Mesenchymal stem cell (in vitro differentiated cells and primary cell): ENCODE results near the gene MPP3.
A peak's percentile ranks its signal among the peaks of the same experiment; 100 is the strongest.
"Not testable (repeated sequence)": the region's sequence is repeated elsewhere in the genome, so short reads cannot be mapped to it uniquely, and the experiment has no call there.

Experiments used
- DNase-seq: peaks from one replicate; pipeline ENCODE4 v3.0.0-alpha.2; 2013
- H2AFZ ChIP-seq: one replicate; pipeline ENCODE4 v1.6.1; 2013; ENCODE audit warnings: low read depth, mild to moderate bottlenecking, control low read depth, inconsistent platforms, low read length, moderate library complexity
- H2AK5ac ChIP-seq: 2 replicates; pipeline ENCODE4 v1.6.1; 2013; ENCODE audit warnings: low read length, moderate library complexity, mild to moderate bottlenecking, inconsistent platforms; ENCODE audit not compliant: severe bottlenecking
- H2BK120ac ChIP-seq: one replicate; pipeline ENCODE4 v1.6.1; 2013; ENCODE audit warnings: low read depth, mild to moderate bottlenecking, inconsistent platforms, low read length, moderate library complexity
- H2BK12ac ChIP-seq, 2 experiments: one replicate each; pipeline ENCODE4 v1.6.1; 2013; ENCODE audit warnings: inconsistent platforms in 2 of 2, low read length in 2 of 2, mild to moderate bottlenecking in 2 of 2, moderate library complexity in 2 of 2, control low read depth in 1 of 2
- H2BK15ac ChIP-seq: one replicate; pipeline ENCODE4 v1.6.1; 2013; ENCODE audit warnings: mild to moderate bottlenecking, low read depth, inconsistent platforms; ENCODE audit not compliant: poor library complexity, severe bottlenecking
- H2BK5ac ChIP-seq: 2 replicates; pipeline ENCODE4 v1.6.1; 2013; ENCODE audit warnings: low read depth, mild to moderate bottlenecking, low read length, control low read depth, inconsistent platforms; ENCODE audit not compliant: poor library complexity, severe bottlenecking
- H3K14ac ChIP-seq, 2 experiments: one replicate each; pipeline ENCODE4 v1.6.1; 2013; ENCODE audit warnings: inconsistent platforms in 2 of 2, low read length in 2 of 2, control low read depth in 1 of 2, mild to moderate bottlenecking in 1 of 2, moderate library complexity in 1 of 2
- H3K18ac ChIP-seq, 2 experiments: one replicate each; pipeline ENCODE4 v1.6.1; 2013; ENCODE audit warnings: inconsistent platforms in 2 of 2, low read length in 2 of 2, control low read depth in 1 of 2, low read depth in 1 of 2, mild to moderate bottlenecking in 1 of 2
- H3K23ac ChIP-seq, 2 experiments: one replicate each; pipeline ENCODE4 v1.6.1; 2013; ENCODE audit warnings: inconsistent platforms in 2 of 2, low read length in 2 of 2, mild to moderate bottlenecking in 2 of 2, moderate library complexity in 2 of 2, control low read depth in 1 of 2
- H3K27ac ChIP-seq: 2 replicates; pipeline ENCODE4 v1.5.1; 2013; ENCODE audit warnings: mild to moderate bottlenecking, moderate library complexity, low read length, control low read depth, inconsistent platforms; ENCODE audit not compliant: poor library complexity, severe bottlenecking
- H3K27me3 ChIP-seq, 2 experiments: 2 replicates each; pipeline versions ENCODE4 v1.6.1 to v1.7.0; 2013; ENCODE audit warnings: low read length in 2 of 2, mild to moderate bottlenecking in 2 of 2, moderate library complexity in 2 of 2, control low read depth in 1 of 2, inconsistent platforms in 1 of 2; ENCODE audit not compliant: control insufficient read depth in 1 of 2, insufficient read depth in 1 of 2
- H3K36me3 ChIP-seq, 2 experiments: 2 replicates each; pipeline versions ENCODE4 v1.6.1 to v1.7.0; 2013; ENCODE audit warnings: low read length in 2 of 2, control low read depth in 1 of 2, inconsistent platforms in 1 of 2, low read depth in 1 of 2, mild to moderate bottlenecking in 1 of 2; ENCODE audit not compliant: insufficient read depth in 2 of 2, control insufficient read depth in 1 of 2
- H3K4ac ChIP-seq, 2 experiments: one replicate each; pipeline ENCODE4 v1.6.1; 2013; ENCODE audit warnings: inconsistent platforms in 2 of 2, low read length in 2 of 2, mild to moderate bottlenecking in 2 of 2, moderate library complexity in 2 of 2, control low read depth in 1 of 2, low read depth in 1 of 2
- H3K4me1 ChIP-seq: 2 replicates; pipeline ENCODE4 v1.6.1; 2013; ENCODE audit warnings: low read depth, low read length, control low read depth; ENCODE audit not compliant: control insufficient read depth, insufficient read depth
- H3K4me2 ChIP-seq: 2 replicates; pipeline ENCODE4 v1.6.1; 2013; ENCODE audit warnings: low read length, mild to moderate bottlenecking, inconsistent platforms; ENCODE audit not compliant: poor library complexity, severe bottlenecking
- H3K4me3 ChIP-seq, 2 experiments: 2 replicates each; pipeline versions ENCODE4 v1.5.1 to v1.7.0; 2013; ENCODE audit warnings: low read length in 2 of 2, mild to moderate bottlenecking in 2 of 2, control low read depth in 1 of 2, low read depth in 1 of 2; ENCODE audit not compliant: insufficient read depth in 1 of 2
- H3K79me1 ChIP-seq: replicated peaks from 2 replicates; pipeline ENCODE4 v1.6.1; 2013; ENCODE audit warnings: mild to moderate bottlenecking, control low read depth, low read length, inconsistent platforms; ENCODE audit not compliant: poor library complexity, severe bottlenecking
- H3K9ac ChIP-seq: 2 replicates; pipeline ENCODE4 v1.7.0; 2013; ENCODE audit warnings: mild to moderate bottlenecking, low read length, moderate library complexity
- H3K9me3 ChIP-seq: 2 replicates; pipeline ENCODE4 v1.7.0; 2013; ENCODE audit warnings: mild to moderate bottlenecking, low read length; ENCODE audit not compliant: control insufficient read depth
- H4K8ac ChIP-seq: one replicate; pipeline ENCODE4 v1.6.1; 2013; ENCODE audit warnings: inconsistent platforms, mild to moderate bottlenecking, low read length, moderate library complexity
- H4K91ac ChIP-seq: one replicate; pipeline ENCODE4 v1.6.1; 2013; ENCODE audit warnings: mild to moderate bottlenecking, low read length, inconsistent platforms
- WGBS: methylation state at CpG from one replicate; pipeline ENCODE4 v1.1.7; 2013; ENCODE audit warnings: mixed read lengths; 5-methylcytosine and 5-hydroxymethylcytosine counted together

Gene MPP3

GRCh38 chr17:43845766-43846165, 12.8 kb upstream of the MPP3 start:
- H2BK12ac ChIP-seq, result no peak overlapping the region
- no peak overlapping the region for H4K91ac ChIP-seq
- H3K18ac ChIP-seq, result no peak overlapping the region
- DNase-seq, result no peak
- no peak overlapping the region for H2BK120ac ChIP-seq
- H3K14ac ChIP-seq, result no peak overlapping the region
- peaks cover 23 to 31% of the 10 kb centered on the region in 2 experiments for H3K27me3 ChIP-seq
- peaks cover 14% of the 10 kb centered on the region for H3K4me1 ChIP-seq
- no peaks in the 10 kb centered on the region for H3K9me3 ChIP-seq
- H2AK5ac ChIP-seq, result no peak overlapping the region
- no peak overlapping the region for H3K23ac ChIP-seq
- no peaks in the 10 kb centered on the region for H3K79me1 ChIP-seq
- H3K4ac ChIP-seq, result no peak overlapping the region
- H2BK15ac ChIP-seq, result no peak overlapping the region
- H2BK5ac ChIP-seq, result no peak overlapping the region
- 78% methylated on average over 3 of the region's 4 CpGs for WGBS
- no peak overlapping the region for H4K8ac ChIP-seq
- H3K27ac ChIP-seq, result peak overlapping the region; percentile 83
- no peak overlapping the region for H3K4me3 ChIP-seq
- H3K36me3 ChIP-seq, result no peaks in the 10 kb centered on the region
- no peak overlapping the region for H3K4me2 ChIP-seq
- H3K9ac ChIP-seq, result peak overlapping the region; percentile 46
- H2AFZ ChIP-seq, result no peak overlapping the region

- no peak for DNase-seq
- Histone ChIP-seq H3K4me3 (no peak overlapping the region), H2BK15ac (no peak overlapping the region), H3K18ac (no peak overlapping the region), H3K23ac (peak overlapping the region in 1 of 2 experiments; percentile 63), H3K27me3 (peaks cover 19 to 37% of the 10 kb centered on the region in 2 experiments), H3K27ac (no peak overlapping the region), H4K91ac (no peak overlapping the region), H3K14ac (no peak overlapping the region), H4K8ac (no peak overlapping the region), H3K36me3 (no peaks in the 10 kb centered on the region), H2BK12ac (no peak overlapping the region), H2BK5ac (no peak overlapping the region), H3K4me1 (peaks cover 20% of the 10 kb centered on the region), H3K4me2 (no peak overlapping the region), H3K9me3 (no peaks in the 10 kb centered on the region), H3K79me1 (no peaks in the 10 kb centered on the region), H2BK120ac (no peak overlapping the region), H2AFZ (no peak overlapping the region), H3K9ac (no peak overlapping the region), H2AK5ac (peak overlapping the region; percentile 83), H3K4ac (no peak overlapping the region)
- 80% methylated on average over 3 of the region's 5 CpGs for WGBS
Observed at GRCh38 chr17:43844241-43844640, 11.3 kb upstream of the MPP3 start.

DNA sequence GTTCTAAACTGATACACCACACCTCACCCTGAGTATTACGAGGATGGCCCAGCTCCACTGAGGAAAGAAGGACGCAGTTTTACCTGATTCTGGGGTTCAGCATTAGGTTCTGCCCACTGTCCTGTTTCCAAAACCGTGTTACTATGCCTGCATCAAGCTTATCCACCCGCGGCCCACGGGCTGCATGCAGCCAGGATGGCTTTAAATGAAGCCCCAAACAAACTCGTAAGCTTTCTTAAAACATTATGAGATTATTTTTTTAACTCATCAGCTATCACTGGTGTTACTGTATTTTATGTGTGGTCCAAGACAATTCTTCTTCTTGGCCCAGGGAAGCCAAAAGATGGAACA, 10.0 kb upstream of the MPP3 start:
- Histone ChIP-seq H2BK120ac (no peak overlapping the region), H3K27me3 (peaks cover 8 to 26% of the 10 kb centered on the region in 2 experiments), H3K18ac (no peak overlapping the region), H3K14ac (no peak overlapping the region), H3K4me3 (no peak overlapping the region), H2AK5ac (no peak overlapping the region), H3K27ac (no peak overlapping the region), H3K4me1 (peaks cover 20% of the 10 kb centered on the region), H3K4ac (no peak overlapping the region), H2BK12ac (no peak overlapping the region), H2BK5ac (no peak overlapping the region), H3K36me3 (no peaks in the 10 kb centered on the region), H3K79me1 (no peaks in the 10 kb centered on the region), H2BK15ac (no peak overlapping the region), H3K9ac (no peak overlapping the region), H4K91ac (no peak overlapping the region), H3K23ac (no peak overlapping the region), H3K9me3 (no peaks in the 10 kb centered on the region), H4K8ac (no peak overlapping the region), H2AFZ (no peak overlapping the region), H3K4me2 (no peak overlapping the region)
- 92% methylated on average over 6 of the region's 7 CpGs for WGBS
- no peak for DNase-seq

GRCh38 chr17:43842091-43842974, 9.4 kb upstream of the MPP3 start:
- peaks cover 8 to 21% of the 10 kb centered on the region in 2 experiments for H3K27me3 ChIP-seq
- not testable (repeated sequence) for H2BK15ac ChIP-seq, H3K14ac ChIP-seq, H2BK120ac ChIP-seq, H3K9me3 ChIP-seq, H3K9ac ChIP-seq, H3K4me2 ChIP-seq, H2BK12ac ChIP-seq, H2BK5ac ChIP-seq, H3K4ac ChIP-seq, H2AFZ ChIP-seq, H4K91ac ChIP-seq, H4K8ac ChIP-seq, DNase-seq, H3K36me3 ChIP-seq, H3K18ac ChIP-seq, H3K79me1 ChIP-seq, H3K23ac ChIP-seq, H3K27ac ChIP-seq
- H3K4me3 ChIP-seq, result peak overlapping the region in 1 of 2 experiments; percentile 51
- H2AK5ac ChIP-seq, result peak overlapping the region; percentile 16
- WGBS, result 94% methylated on average over 39 of the region's 54 CpGs
- peaks cover 20% of the 10 kb centered on the region for H3K4me1 ChIP-seq
